ENCODE data around the gene CTTNBP2NL.
"Not testable (repeated sequence)": the region's sequence is repeated elsewhere in the genome, so short reads cannot be mapped to it uniquely, and the experiment has no call there.

The CTTNBP2NL gene

GRCh38 chr1:112386024-112386723, 9.8 kb upstream of the CTTNBP2NL start:
- H3K4me3 ChIP-seq (ENCODE audit: low read depth, low read length), result no peak overlapping the region
- DNase-seq (ENCODE audit: low read depth), result no peak
- TF ChIP-seq, protein P1, sequence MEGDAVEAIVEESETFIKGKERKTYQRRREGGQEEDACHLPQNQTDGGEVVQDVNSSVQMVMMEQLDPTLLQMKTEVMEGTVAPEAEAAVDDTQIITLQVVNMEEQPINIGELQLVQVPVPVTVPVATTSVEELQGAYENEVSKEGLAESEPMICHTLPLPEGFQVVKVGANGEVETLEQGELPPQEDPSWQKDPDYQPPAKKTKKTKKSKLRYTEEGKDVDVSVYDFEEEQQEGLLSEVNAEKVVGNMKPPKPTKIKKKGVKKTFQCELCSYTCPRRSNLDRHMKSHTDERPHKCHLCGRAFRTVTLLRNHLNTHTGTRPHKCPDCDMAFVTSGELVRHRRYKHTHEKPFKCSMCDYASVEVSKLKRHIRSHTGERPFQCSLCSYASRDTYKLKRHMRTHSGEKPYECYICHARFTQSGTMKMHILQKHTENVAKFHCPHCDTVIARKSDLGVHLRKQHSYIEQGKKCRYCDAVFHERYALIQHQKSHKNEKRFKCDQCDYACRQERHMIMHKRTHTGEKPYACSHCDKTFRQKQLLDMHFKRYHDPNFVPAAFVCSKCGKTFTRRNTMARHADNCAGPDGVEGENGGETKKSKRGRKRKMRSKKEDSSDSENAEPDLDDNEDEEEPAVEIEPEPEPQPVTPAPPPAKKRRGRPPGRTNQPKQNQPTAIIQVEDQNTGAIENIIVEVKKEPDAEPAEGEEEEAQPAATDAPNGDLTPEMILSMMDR (IDR thresholded peaks at IDR 0.05; ENCODE audit: insufficient read depth, low read depth, low read length, missing control alignments), result no peak

GRCh38 chr1:112386731-112387346, 9.2 kb upstream of the CTTNBP2NL start:
- TF ChIP-seq, protein P1 (IDR thresholded peaks at IDR 0.05; ENCODE audit: insufficient read depth, low read depth, low read length, missing control alignments), result no peak

DNA sequence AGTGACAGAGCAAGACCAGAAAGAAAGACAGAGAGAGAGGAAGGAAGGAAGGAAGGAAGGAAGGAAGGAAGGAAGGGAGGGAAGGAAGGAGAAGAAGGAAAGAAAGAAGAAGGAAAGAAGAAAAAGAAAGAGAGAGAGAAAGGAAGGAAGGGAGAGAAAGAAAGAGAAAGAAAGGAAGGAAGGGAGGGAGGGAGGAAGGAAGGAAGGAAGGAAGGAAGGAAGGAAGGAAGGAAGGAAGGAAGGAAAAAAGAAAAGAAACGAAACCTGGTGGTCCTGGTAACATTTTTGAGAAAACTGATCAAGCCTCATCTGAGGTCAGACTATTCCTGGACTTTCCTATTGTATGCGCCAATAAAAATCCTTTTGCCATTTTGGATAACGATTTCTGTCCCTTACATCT, 8.2 kb upstream of the CTTNBP2NL start:
- TF ChIP-seq, protein P1 (IDR thresholded peaks at IDR 0.05; ENCODE audit: insufficient read depth, low read depth, low read length, missing control alignments), result no peak
- no peak overlapping the region for H3K4me3 ChIP-seq (ENCODE audit: low read depth, low read length)
- DNase-seq (ENCODE audit: low read depth), result no peak

More at GRCh38 chr1:112386731-112387346, 9.2 kb upstream of the CTTNBP2NL start:
- DNase-seq (ENCODE audit: low read depth), result no peak
- H3K4me3 ChIP-seq (ENCODE audit: low read depth, low read length), result no peak overlapping the region

GRCh38 chr1:112388436-112388835, 7.6 kb upstream of the CTTNBP2NL start:
- no peak for DNase-seq (ENCODE audit: low read depth)
- no peak overlapping the region for H3K4me3 ChIP-seq (ENCODE audit: low read depth, low read length)
- TF ChIP-seq, protein P1 (IDR thresholded peaks at IDR 0.05; ENCODE audit: insufficient read depth, low read depth, low read length, missing control alignments), result no peak

DNA sequence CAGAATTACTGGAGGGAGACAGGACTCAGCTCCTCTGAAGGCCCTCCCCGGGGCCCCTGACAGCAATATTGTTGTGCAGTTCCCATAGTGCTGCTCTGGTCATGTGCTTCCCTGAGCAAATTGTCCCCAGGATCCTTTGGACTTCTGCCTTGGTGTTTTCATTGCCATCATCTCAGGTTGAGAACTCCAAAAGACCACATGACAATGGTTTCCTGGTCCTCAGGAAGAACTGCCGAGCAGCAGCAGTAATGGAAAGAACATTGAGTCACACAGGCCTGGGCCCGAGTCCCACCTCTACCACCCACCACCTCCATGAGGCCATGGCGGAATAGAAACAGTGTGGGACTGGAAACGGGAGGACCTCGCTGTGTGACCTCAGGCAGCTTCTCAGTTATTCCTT, 6.3 kb upstream of the CTTNBP2NL start:
- no peak for DNase-seq (ENCODE audit: low read depth)
- no peak overlapping the region for H3K4me3 ChIP-seq (ENCODE audit: low read depth, low read length)
- TF ChIP-seq, protein P1 (IDR thresholded peaks at IDR 0.05; ENCODE audit: insufficient read depth, low read depth, low read length, missing control alignments), result no peak

- DNase-seq (ENCODE audit: low read depth); H3K4me3 ChIP-seq (ENCODE audit: low read depth, low read length): not testable (repeated sequence)
These were observed 5.7 kb upstream of the CTTNBP2NL start for GRCh38 chr1:112390335-112390734.

DNA sequence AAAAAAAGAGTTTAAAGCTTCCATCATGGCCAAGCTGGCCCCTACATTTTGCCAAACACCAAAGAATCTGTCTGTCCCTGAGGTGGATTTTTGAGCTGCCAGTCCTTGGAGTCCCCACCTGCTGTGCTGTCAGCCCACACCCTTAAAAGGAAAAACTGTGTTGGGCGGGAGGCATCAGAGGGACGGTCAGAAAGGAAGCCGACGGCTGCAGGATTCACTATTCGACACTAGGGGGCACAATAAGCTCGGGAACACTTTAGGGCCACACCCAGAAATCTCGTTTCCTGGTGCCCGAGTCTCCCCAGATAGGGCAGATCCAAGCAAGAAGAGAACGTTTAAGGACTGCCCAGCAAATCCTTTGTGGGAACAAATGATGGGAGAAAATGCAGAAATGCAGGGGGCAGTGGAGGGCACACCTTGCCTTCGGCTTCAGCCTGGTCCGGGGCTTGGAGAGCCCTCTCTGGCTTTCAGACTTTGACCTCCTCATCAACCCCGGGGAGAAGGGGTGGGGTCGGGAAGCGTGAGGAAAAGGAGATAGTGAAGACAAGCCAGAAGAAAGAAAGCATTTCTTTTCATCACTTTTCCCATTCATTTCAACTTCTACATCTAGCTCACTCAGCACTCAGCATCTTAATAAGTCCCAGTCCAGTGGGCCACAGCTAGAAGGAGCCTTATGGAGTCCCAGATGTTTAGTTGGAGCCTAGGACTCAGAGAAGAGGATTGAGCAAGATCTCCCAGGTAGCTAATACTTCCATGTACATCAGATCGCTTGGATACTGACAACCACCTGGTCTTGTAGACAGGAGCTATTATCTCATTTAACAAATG, 5.0 kb upstream of the CTTNBP2NL start:
- H3K4me3 ChIP-seq (ENCODE audit: low read depth, low read length), result peak overlapping the region; percentile 61
- TF ChIP-seq, protein P1 (IDR thresholded peaks at IDR 0.05; ENCODE audit: insufficient read depth, low read depth, low read length, missing control alignments), result peak; percentile 81
- DNase-seq (ENCODE audit: low read depth), result peak; percentile 89

Measured in GM12865 (cell line).